T-helper 1 cell (primary cell): ENCODE results near the gene PCNX2.

ENCODE experiments used
- DNase-seq, 5 donors: peaks; one replicate each; pipeline ENCODE4 v3.0.0-alpha.2; 2012 to 2020

The PCNX2 gene

GRCh38 chr1:233313434-233314155, 18.1 kb upstream of the PCNX2 start:
- DNase-seq = no peak

DNA sequence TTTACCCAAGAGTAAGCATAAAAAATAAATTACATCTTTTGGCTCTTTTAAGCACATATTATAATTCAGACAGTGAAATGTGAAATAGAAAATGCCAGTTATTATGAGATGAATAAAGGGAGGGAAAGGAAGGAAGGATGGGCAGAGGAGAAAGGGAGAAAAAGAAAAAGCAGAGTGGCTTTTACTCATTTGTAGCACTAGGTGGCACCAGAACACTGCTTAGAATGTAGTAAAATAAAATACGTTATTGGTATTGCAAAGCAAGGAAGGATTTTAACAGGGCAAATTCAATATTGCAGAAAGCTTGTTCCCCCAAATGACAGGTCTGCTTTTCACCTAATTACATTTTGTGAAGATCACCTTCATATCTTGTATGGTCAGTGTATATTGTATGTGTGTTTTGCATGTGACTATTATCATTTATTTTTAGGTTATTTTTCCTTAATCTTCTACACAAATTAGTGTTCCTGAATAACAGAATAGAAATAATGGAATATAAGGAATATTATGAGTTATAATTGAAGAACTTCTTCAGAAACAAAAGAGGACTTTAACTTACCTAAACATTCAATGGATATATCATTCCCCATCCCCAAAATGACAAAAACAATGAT, 9.1 kb upstream of the PCNX2 start:
- peak in 1 of 5 donors; percentile 29 for DNase-seq

DNA sequence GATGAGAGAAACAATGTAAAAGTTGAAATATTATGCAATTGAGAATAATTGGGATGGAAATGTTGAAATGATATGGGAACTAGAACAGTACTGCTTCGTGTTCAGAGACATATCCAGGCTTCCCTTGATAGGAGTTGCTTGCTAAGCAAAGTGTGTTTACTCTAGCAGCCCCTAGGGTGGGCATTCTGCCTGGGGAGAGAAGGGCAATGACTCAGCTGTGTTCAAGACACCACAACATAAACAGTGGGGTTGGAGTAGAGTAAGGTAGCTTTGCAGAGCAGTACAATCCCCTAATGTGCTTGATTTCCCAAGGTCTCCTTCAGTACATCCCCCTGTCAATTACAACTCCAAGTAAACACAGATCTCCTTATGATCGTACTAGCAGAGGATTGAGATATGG, 4.8 kb upstream of the PCNX2 start:
- no peak for DNase-seq

DNA sequence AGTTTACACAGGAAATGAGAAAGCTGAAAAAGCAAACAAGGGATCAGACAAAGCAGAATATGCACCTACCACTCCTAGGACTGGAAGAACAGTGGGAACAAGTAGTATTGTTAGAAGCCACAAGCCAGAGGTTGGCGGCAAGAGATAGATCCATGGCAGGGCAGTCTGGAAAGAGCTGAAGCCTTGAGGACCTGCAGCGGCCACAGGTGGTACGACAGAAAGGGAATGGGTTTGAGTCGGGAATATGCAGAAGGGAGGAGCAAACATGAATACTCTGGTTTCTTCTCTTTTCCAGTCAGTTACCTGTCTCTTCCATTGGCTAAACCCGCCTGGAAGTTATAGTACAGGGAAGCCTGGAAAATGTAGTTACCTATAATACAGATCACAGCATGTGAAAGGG, 3.9 kb upstream of the PCNX2 start:
- no peak for DNase-seq

DNA sequence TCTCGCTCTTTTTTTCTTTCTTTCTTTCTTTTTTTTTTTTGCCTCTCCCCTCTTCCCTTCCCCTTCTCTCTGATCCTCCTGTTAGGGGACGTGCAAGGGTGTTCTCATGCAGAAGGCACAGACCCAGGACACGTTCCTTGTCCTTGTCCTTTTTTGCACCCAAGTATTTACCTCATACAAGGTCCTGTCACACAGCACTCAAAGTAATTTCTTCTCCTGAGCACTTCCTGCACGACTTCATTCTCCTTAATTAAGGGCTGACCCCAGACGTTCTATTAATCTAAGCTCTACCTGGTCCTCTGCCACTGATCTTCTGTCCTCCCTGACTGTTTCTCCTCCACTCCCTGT, 424 bp upstream of the PCNX2 start:
- no peak for DNase-seq

DNA sequence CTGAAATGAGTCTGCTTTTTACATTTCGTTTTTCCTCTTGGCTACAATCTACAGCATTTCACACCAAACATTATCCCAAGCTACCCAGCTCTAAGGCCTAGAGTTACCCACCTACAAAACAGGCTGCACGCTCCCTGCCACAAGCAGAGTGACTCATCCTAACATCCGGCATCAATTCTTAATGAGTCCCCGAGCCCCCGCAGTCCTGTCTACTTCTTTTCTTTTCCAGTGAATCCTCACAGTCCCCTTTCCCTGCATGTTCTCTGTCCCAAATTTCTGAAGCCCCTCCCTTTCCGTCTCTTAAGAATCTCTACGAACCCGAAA, 650 bp downstream of the PCNX2 start:
- peak in 4 of 5 donors; percentile 14 to 61 (median 24) for DNase-seq

- DNase-seq = no peak
Observed at GRCh38 chr1:233293556-233294446, 1.7 kb downstream of the PCNX2 start.

DNA sequence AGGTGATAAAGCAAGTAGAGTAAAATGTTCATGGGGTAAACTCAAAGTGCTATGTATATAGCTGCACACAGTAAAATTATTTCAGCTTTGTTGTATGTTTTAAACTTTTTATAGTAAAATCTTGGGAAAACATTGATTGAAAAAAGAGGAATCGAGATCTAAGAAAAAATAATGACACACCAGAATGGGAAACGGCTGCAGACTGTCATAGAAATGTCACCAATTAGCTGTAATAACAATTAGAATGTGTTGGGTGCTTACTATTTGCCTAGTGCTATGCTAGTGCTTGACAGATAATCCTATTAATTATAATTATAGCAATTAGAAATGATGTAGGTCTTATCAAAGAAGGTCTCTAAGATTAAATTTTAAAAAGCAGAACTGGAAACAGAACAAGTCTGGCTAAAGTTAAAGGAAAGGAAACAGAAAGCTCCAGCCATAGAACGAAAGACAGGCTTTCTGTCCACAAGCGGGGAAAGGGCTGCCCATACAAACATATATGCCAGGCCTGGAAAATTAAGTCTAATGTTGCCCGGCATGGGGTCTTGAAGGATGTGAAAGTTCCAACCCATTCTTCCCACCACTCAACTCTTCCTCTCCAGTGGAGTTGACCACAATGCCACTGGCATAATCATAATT, 5.0 kb downstream of the PCNX2 start:
- DNase-seq = no peak

DNA sequence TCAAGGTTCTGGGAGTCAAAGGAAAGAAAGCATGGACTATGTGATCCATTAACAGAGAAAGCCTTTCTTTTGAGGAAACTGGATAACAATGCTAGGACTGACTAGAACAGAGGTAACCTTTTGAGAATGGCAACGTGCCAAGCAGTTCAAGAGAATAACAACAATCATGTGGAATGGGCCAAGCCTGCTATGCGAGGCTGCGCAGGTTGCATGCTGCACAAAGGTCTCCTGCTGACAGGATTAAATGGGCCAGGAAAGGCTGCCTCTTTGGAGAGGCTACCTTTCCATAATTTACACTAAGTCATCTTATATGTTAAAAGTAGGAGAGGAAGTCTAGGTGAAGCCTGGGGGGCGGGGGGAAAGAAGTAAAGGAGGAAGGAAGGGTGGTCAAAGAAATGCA, 5.8 kb downstream of the PCNX2 start:
- DNase-seq = no peak

- DNase-seq = no peak
Observed at GRCh38 chr1:233282582-233282886, 13.0 kb downstream of the PCNX2 start.

DNA sequence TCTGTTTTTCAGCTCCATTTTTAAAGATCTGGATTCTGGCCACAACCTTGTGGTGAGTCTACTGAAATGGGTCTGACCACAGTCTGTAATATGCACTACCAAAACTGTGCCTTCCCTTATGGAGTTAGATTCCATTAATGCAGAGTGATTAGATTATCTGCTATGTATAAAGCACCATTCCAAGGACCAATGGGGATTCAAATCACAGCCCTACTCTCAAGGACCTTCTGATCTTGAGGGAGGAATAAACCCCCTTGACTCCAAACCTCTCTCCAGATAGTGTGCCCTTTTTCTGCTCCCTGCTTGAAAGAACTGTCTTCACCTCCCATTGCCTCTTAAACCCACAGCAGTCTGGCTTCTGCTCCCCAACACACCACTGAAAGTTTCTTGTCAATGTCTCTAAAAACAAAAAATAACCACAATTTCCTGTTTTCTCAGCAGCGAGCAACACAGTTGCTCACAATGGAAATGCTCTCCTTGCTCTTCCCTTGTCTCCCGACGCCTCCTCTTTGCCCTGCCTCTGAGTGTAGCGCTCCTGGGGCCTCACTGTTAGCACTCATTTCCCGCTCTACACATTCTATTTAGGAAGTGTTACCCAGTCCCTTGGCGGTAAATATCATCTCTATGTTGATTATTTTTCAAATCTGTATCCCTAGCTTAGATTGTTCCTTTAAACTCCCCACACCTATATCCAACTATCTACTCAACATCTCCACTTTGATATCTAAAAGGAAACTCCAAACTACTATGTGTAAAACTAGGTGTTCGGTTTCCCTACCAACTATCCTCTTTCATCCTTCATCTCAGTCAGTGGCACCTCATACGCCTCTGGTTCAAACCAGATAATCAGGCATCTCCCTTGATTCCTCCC, 13.6 kb downstream of the PCNX2 start:
- peak in 2 of 5 donors; percentile 3 to 74 for DNase-seq

GRCh38 chr1:233279971-233280370, 15.6 kb downstream of the PCNX2 start:
- no peak for DNase-seq

DNA sequence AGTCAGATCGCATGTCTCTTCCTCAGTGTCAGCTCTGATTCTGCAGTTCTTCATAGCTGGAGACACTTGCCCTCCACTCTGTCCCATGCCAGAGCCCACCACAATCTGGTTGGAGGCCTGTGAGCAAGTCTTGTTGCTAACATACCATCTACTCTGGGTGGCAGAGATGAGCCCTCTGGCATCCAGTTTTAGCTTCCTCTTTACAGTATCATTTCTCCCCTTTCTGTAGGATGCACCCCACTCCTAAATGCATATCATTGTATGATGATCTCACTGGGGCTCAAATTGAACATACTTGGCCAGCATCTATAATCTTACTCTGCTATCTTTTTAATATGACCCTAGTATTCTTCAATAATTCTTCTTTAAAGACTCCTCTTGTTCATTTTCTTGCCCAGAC, 16.9 kb downstream of the PCNX2 start:
- no peak for DNase-seq

DNA sequence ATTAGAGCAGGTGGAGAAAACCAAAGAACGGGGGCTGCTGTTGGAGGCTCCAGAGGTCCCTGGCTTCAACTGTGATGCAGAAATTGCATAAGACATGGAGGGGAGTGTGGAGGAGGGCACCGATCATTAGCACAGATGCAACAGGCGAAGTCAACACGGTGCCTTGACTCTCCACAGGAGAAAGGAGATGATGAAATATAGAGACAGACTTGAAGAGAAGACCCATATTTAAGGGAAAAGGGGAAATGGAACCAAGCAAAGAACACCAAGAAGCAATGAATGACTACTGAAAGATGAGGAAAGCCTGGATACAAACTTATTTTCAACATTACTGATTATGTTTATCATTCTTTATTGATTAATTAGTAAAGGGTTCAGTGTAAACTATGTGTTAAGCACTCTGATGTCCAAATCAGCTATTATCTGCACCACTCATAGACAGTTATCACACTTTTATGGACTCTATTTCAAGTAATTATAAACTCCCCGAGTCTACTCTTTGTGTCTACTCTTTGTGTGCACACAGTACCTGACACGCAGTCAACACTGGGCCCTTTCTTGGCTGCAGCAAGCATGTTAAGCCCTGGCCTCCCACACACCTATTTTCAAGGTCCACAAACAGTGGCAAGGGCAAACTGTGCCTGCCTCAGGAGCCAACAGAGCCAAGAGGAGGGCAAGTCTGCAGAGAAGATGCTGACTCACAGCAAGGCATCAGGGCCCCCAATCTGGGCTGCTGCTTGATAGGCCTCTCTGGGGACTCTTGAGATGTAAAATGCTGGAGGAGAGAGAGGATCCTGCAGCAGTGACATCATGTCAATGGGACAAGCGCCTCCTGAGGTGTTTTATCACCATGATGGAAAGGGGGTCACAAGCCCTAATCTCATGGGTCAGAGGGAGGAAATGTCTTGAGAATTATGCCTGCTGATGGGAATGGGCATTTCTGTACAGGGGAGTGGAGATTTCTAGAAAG, 17.6 kb downstream of the PCNX2 start:
- no peak for DNase-seq

GRCh38 chr1:233269656-233270055, 25.9 kb downstream of the PCNX2 start:
- DNase-seq = no peak

DNA sequence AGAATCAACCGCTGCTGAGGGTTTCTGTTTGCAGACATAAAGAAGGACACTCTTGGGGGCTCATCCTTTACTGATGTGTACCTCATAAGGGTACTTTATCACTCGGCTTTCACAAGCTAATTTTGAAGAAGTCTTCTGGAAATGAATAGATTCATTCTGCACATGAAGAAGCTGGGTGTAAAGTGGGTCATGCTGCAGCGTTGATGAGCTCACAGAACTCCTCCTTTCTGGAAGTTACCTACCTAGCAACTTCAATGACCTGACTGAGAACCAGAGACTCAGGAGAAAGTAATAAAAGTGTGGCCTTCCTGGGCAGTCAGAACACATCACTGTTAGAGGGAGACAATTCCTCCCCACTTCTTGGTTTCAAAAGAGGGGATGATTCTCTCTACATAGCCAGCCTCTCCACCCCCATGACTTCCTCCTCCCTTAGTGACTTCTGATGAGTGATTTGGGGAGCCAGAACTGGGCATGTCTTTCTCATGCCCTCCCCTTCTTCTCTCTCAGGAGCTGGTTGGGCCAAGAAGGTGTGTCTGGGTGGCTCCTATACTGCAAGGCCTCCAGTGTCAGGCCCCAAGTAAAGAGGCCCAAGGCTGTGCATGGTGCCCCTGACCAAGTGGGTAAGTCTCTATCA, 27.0 kb downstream of the PCNX2 start:
- DNase-seq = peak in 1 of 5 donors; percentile 13

DNA sequence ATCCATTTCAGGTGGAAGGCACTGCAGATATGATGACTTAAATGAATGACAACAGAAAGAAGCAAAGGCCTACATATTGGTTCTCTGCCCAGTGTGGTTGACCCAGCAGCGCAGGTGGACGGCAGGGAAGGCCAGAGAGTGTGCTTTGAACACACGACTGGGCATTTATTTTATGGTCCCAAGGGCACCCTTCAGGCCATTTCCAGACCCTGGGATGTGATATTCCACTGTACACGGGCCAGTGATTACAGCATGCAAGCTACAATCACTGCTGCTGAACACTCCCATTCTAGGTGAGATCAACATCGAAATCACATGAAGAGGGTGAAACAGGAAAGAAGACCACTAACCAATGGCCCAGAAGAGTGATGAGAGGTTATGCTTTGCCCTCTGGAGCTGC, 33.8 kb downstream of the PCNX2 start:
- no peak for DNase-seq

- peak in 1 of 5 donors; percentile 53 for DNase-seq
Observed at GRCh38 chr1:233261206-233261605, 34.3 kb downstream of the PCNX2 start.

GRCh38 chr1:233257786-233258185, 37.7 kb downstream of the PCNX2 start:
- no peak for DNase-seq

DNA sequence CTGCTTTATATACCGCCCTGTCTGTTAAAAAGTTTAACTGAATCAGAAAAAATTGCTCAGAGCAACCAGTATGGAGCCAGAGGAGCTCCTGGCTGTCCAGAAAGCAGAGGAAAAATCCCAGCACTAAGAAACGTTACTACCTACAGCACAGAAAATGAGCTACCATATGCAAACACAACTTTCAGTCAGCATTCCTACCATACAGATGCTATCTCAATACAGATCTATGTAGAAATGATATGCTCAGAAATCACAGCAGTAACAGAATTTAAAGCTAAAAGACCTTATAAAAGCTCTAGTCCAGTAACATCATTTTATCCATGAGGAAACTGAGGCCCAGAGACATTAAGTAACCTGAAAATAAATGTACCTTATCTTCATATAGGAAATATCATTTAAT, 38.7 kb downstream of the PCNX2 start:
- DNase-seq = no peak

- no peak for DNase-seq
Observed at GRCh38 chr1:233256191-233256590, 39.3 kb downstream of the PCNX2 start.
